PC-9 (cell line): Measurements from ENCODE around the gene RIMBP2.

ENCODE experiments used
- EZH2 ChIP-seq: fragments of 200-600 bp; sonication (generic); IDR thresholded peaks from 2 replicates; pipeline ENCODE4 v1.8.0; 2017; ENCODE audit warnings: antibody characterized with exemption, low read depth
- TF ChIP-seq, protein P1 (sequence below): fragments of 200-600 bp; sonication (generic); conservative IDR thresholded peaks from 2 replicates; pipeline ENCODE4 v1.6.1; 2017; ENCODE audit warnings: mixed run types, antibody characterized with exemption, mild to moderate bottlenecking, moderate library complexity

DNA sequence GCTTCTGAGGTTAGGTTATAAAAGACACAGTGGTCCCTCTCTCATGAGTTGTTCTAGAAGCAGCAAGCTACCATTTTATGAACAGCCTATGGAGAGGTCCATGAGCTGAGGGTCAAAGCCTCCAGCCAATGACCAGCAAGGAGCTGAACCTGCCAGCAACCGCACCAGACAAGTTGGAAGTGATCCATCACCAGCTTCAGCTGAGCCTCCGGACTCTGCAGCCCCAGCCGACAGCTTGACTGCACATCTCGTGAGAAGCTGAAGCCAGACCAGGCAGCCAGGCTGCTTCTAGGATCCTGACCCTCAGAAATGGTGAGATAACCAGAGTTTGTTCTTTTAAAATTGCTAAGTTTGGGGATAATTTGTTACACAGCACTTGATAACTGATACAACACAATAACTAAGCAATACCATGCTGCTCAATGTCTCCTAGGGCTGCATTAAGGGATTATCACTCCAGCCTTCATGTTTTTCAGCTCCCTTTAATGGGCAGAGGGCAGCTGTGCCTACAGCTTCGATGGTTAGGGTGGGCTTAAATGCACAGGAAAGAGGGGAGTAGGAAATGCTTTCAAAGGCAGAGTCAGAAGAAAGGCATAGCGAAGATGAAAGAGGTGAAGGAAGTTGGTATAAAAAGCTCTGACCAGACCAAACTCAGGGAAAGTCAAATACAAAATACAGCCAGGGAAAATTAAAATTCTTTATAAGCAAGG lies 149.5 kb downstream of the RIMBP2 start:
- TF ChIP-seq, protein P1, sequence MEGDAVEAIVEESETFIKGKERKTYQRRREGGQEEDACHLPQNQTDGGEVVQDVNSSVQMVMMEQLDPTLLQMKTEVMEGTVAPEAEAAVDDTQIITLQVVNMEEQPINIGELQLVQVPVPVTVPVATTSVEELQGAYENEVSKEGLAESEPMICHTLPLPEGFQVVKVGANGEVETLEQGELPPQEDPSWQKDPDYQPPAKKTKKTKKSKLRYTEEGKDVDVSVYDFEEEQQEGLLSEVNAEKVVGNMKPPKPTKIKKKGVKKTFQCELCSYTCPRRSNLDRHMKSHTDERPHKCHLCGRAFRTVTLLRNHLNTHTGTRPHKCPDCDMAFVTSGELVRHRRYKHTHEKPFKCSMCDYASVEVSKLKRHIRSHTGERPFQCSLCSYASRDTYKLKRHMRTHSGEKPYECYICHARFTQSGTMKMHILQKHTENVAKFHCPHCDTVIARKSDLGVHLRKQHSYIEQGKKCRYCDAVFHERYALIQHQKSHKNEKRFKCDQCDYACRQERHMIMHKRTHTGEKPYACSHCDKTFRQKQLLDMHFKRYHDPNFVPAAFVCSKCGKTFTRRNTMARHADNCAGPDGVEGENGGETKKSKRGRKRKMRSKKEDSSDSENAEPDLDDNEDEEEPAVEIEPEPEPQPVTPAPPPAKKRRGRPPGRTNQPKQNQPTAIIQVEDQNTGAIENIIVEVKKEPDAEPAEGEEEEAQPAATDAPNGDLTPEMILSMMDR = no peak
- no peak for TF ChIP-seq EZH2
